ENCODE results near the gene NHS. TPM values are rescaled to one million over a fixed set of nuclear protein-coding genes. Genes with fewer than 3 reads are reported as not detected.
A peak's percentile ranks its signal among the peaks of the same experiment; 100 is the strongest.

NHS gene
- total RNA-seq, 2 donors from 2014 or later = 6.0 to 7.3 TPM

DNA sequence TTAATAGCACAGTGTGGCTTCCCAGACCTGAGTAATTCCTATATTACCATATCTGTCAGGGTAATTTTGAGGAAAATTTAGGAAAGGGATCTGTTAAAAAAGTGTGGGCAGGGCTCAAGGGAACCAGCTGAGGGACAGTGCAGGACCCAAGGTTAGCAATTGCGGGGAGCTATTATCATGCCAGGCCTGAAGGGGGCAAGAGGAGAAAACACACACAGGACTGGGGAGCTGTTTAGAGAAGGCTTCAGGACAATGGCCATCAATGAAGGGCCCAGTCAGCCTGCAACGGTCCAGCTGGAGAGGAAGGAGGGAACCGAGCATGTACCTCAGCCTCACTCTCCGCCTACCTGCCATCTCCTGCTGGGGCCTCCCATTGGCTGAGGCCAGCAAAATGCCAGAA lies 19.0 kb upstream of the NHS start:
- Histone ChIP-seq H3K27ac (ENCODE audit: low read depth, low read length) (no peak overlapping the region), H3K4me1 (ENCODE audit: control insufficient read depth, insufficient read depth, low read length) (no peaks in the 10 kb centered on the region), H3K27me3 (ENCODE audit: control insufficient read depth, insufficient read depth, low read length, poor library complexity, severe bottlenecking) (no peaks in the 10 kb centered on the region), H3K36me3 (ENCODE audit: control insufficient read depth, insufficient read depth, low read length) (no peaks in the 10 kb centered on the region), H3K4me3 (ENCODE audit: low read length) (no peak overlapping the region), H3K9ac (ENCODE audit: extremely low read depth, low read length, poor library complexity, severe bottlenecking) (no peak overlapping the region), H3K9me3 (ENCODE audit: control insufficient read depth, low read length) (no peaks in the 10 kb centered on the region)
- Mint-ChIP-seq H3K27me3 (ENCODE audit: insufficient read depth) (peaks cover 6% of the 10 kb centered on the region), H3K9me3 (peaks cover 10% of the 10 kb centered on the region), H3K36me3 (ENCODE audit: low read depth) (no peaks in the 10 kb centered on the region), H3K4me3 (no peak overlapping the region), H3K4me1 (peaks cover 5% of the 10 kb centered on the region), H3K27ac (no peak overlapping the region)
- no peak for DNase-seq
- TF ChIP-seq, protein P1, sequence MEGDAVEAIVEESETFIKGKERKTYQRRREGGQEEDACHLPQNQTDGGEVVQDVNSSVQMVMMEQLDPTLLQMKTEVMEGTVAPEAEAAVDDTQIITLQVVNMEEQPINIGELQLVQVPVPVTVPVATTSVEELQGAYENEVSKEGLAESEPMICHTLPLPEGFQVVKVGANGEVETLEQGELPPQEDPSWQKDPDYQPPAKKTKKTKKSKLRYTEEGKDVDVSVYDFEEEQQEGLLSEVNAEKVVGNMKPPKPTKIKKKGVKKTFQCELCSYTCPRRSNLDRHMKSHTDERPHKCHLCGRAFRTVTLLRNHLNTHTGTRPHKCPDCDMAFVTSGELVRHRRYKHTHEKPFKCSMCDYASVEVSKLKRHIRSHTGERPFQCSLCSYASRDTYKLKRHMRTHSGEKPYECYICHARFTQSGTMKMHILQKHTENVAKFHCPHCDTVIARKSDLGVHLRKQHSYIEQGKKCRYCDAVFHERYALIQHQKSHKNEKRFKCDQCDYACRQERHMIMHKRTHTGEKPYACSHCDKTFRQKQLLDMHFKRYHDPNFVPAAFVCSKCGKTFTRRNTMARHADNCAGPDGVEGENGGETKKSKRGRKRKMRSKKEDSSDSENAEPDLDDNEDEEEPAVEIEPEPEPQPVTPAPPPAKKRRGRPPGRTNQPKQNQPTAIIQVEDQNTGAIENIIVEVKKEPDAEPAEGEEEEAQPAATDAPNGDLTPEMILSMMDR (conservative IDR thresholded peaks at IDR 0.05) = peak; percentile 45
- 80% methylated on average over 4 of the region's 4 CpGs; no CpG with 5 or more reads in 1 of the 2 experiments for WGBS, 2 experiments (ENCODE audit: insufficient coverage in 1 of 2, insufficient read length in 1 of 2)

DNA sequence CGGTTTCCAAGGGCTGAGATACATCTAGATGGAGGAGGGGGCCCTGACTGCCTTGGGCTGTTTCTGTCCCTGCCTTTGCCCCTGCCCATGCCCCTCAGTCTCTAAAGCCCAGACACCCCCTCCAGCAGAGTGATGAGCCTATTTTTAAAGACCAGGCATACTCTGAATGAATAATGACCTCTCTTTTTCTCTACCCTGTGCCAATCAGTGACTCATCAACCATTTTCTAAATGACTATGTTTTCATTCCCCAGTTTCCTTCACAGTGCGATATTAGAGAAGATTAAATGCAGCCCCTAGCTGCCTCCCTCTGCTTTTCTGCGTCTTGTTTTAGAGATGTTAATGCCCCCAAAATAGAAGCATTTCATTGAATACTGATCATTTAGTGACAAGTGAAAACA lies 15.5 kb upstream of the NHS start:
- Mint-ChIP-seq H3K9me3 (no peaks in the 10 kb centered on the region), H3K27ac (no peak overlapping the region), H3K36me3 (ENCODE audit: low read depth) (no peaks in the 10 kb centered on the region), H3K4me1 (peaks cover 4% of the 10 kb centered on the region), H3K27me3 (ENCODE audit: insufficient read depth) (no peaks in the 10 kb centered on the region), H3K4me3 (no peak overlapping the region)
- no peak overlapping the region for H3K9ac ChIP-seq (ENCODE audit: extremely low read depth, low read length, poor library complexity, severe bottlenecking)
- H3K9me3 ChIP-seq (ENCODE audit: control insufficient read depth, low read length) = no peaks in the 10 kb centered on the region
- H3K27me3 ChIP-seq (ENCODE audit: control insufficient read depth, insufficient read depth, low read length, poor library complexity, severe bottlenecking) = no peaks in the 10 kb centered on the region
- no peaks in the 10 kb centered on the region for H3K36me3 ChIP-seq (ENCODE audit: control insufficient read depth, insufficient read depth, low read length)
- no peak overlapping the region for H3K27ac ChIP-seq (ENCODE audit: low read depth, low read length)
- WGBS, 2 experiments (ENCODE audit: insufficient coverage in 1 of 2, insufficient read length in 1 of 2) = 89% methylated on average over 3 of the region's 3 CpGs; no CpG with 5 or more reads in 1 of the 2 experiments
- no peaks in the 10 kb centered on the region for H3K4me1 ChIP-seq (ENCODE audit: control insufficient read depth, insufficient read depth, low read length)
- DNase-seq = no peak
- no peak overlapping the region for H3K4me3 ChIP-seq (ENCODE audit: low read length)
- TF ChIP-seq, protein P1 (conservative IDR thresholded peaks at IDR 0.05) = no peak

DNA sequence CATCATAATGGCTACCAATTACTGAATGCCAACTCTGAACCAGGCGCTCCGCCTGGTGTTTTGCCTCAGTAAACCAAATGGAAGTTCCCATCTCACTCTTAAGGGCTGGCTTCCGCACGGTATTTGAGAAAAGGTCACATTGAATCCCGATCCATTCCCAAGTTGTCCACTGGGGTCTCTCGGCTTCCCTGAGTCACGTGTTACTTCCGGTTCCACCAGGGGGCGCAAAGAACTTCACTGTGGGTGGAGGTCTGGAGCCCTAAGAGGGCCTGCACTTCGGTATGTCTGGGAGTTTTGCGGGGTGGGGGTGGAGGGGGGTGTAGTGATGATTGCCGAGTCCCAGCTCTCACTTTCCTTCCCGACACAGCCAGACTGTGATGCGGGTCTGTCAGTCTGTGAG lies 13.4 kb upstream of the NHS start:
- Histone ChIP-seq H3K9ac (ENCODE audit: extremely low read depth, low read length, poor library complexity, severe bottlenecking) (no peak overlapping the region), H3K36me3 (ENCODE audit: control insufficient read depth, insufficient read depth, low read length) (no peaks in the 10 kb centered on the region), H3K27ac (ENCODE audit: low read depth, low read length) (no peak overlapping the region), H3K9me3 (ENCODE audit: control insufficient read depth, low read length) (no peaks in the 10 kb centered on the region), H3K27me3 (ENCODE audit: control insufficient read depth, insufficient read depth, low read length, poor library complexity, severe bottlenecking) (no peaks in the 10 kb centered on the region), H3K4me3 (ENCODE audit: low read length) (no peak overlapping the region), H3K4me1 (ENCODE audit: control insufficient read depth, insufficient read depth, low read length) (no peaks in the 10 kb centered on the region)
- no peak overlapping the region for H3K4me3 Mint-ChIP-seq
- TF ChIP-seq, protein P1 (conservative IDR thresholded peaks at IDR 0.05) = peak; percentile 82
- peak; percentile 84 for DNase-seq
- no peaks in the 10 kb centered on the region for H3K9me3 Mint-ChIP-seq
- no peaks in the 10 kb centered on the region for H3K4me1 Mint-ChIP-seq
- WGBS, 2 experiments (ENCODE audit: insufficient coverage in 1 of 2, insufficient read length in 1 of 2) = 80 to 93% methylated on average over 3 to 13 of the region's 14 CpGs
- peaks cover under 1% of the 10 kb centered on the region for H3K27me3 Mint-ChIP-seq (ENCODE audit: insufficient read depth)
- no peak overlapping the region for H3K27ac Mint-ChIP-seq
- no peaks in the 10 kb centered on the region for H3K36me3 Mint-ChIP-seq (ENCODE audit: low read depth)
